GM06990 (cell line): ENCODE data around the gene SYT5.

Experiments
- DNase-seq: peaks from one replicate; pipeline ENCODE4 v3.0.0-alpha.2; 2011; ENCODE audit not compliant: insufficient read length; ENCODE audit errors: extremely low read depth
- H3K27me3 ChIP-seq: replicated peaks from 2 replicates; pipeline ENCODE4 v1.6.0; 2011; ENCODE audit warnings: low read length; ENCODE audit not compliant: control insufficient read depth, insufficient read depth
- H3K36me3 ChIP-seq: 2 replicates; pipeline ENCODE4 v1.5.1; 2011; ENCODE audit warnings: low read length; ENCODE audit not compliant: control insufficient read depth, insufficient read depth
- H3K4me3 ChIP-seq: replicated peaks from 2 replicates; pipeline ENCODE4 v1.5.1; 2011; ENCODE audit warnings: low read depth, mild to moderate bottlenecking, control low read depth, low read length
- TF ChIP-seq, protein P1 (sequence below): IDR thresholded peaks from 2 replicates; pipeline ENCODE4 v1.5.1; 2011; ENCODE audit warnings: low read length, control low read depth, mild to moderate bottlenecking, inconsistent platforms; ENCODE audit not compliant: insufficient read depth, poor library complexity, severe bottlenecking

The SYT5 gene

DNA sequence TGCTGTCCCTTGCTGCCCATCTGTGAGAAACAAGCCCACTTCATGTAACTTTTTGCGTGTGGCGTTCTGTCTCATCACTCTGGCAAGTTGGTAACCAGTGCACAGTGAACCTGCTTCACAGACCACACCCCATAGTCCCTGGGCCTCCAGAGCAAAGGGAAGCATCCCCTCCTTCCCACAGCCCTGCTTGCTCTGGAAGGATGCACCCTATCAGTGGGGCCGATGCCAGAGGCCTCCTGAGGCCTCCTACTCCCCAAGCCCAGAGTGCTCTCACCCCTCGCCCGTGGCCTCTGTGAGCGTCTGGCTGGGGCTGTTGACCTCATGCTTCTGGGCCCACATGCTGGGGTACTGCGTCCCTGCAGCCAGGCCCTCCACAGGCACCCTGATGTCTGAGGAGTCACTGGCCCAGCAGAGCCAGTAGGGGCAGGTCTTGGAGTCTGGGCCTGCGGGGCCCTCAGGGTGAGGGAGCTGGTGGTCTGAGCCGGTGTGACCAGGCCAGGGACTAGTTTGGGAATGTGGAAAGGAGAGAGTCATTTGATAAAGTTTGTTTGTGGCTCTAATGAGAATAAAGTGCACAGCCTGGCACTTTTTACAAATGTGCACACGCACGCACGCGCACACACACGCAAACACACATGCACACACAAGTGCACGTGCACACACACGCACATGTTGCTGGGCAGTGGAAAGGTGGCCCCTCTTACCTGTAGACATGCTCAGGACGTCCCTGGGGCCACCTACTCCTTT, 43.4 kb upstream of the SYT5 start:
- Histone ChIP-seq H3K36me3 (peaks cover 22% of the 10 kb centered on the region), H3K4me3 (no peak overlapping the region), H3K27me3 (no peaks in the 10 kb centered on the region)
- TF ChIP-seq, protein P1, sequence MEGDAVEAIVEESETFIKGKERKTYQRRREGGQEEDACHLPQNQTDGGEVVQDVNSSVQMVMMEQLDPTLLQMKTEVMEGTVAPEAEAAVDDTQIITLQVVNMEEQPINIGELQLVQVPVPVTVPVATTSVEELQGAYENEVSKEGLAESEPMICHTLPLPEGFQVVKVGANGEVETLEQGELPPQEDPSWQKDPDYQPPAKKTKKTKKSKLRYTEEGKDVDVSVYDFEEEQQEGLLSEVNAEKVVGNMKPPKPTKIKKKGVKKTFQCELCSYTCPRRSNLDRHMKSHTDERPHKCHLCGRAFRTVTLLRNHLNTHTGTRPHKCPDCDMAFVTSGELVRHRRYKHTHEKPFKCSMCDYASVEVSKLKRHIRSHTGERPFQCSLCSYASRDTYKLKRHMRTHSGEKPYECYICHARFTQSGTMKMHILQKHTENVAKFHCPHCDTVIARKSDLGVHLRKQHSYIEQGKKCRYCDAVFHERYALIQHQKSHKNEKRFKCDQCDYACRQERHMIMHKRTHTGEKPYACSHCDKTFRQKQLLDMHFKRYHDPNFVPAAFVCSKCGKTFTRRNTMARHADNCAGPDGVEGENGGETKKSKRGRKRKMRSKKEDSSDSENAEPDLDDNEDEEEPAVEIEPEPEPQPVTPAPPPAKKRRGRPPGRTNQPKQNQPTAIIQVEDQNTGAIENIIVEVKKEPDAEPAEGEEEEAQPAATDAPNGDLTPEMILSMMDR = no peak
- no peak for DNase-seq

DNA sequence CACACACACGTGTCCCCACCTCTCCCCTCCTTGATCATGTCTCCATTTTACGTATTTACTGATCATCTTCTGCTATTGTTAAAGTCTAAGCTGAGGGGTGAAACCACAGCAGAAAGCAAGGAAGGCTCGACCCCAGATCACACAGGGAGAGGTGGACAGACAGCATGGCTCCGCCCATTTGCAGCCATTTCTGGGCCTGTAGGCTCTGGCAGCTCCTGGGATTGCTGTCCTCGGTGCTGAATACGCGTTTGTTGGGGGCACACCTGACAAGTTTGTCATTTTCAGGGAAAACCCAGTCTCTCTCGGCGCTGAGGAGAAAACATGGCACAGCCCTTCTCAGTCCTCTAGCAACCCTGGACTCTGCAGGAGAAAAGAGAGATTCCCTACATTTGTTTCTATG, 40.4 kb upstream of the SYT5 start:
- TF ChIP-seq, protein P1 = no peak
- no peak for DNase-seq
- Histone ChIP-seq H3K27me3 (no peaks in the 10 kb centered on the region), H3K4me3 (no peak overlapping the region), H3K36me3 (peaks cover 4% of the 10 kb centered on the region)

DNA sequence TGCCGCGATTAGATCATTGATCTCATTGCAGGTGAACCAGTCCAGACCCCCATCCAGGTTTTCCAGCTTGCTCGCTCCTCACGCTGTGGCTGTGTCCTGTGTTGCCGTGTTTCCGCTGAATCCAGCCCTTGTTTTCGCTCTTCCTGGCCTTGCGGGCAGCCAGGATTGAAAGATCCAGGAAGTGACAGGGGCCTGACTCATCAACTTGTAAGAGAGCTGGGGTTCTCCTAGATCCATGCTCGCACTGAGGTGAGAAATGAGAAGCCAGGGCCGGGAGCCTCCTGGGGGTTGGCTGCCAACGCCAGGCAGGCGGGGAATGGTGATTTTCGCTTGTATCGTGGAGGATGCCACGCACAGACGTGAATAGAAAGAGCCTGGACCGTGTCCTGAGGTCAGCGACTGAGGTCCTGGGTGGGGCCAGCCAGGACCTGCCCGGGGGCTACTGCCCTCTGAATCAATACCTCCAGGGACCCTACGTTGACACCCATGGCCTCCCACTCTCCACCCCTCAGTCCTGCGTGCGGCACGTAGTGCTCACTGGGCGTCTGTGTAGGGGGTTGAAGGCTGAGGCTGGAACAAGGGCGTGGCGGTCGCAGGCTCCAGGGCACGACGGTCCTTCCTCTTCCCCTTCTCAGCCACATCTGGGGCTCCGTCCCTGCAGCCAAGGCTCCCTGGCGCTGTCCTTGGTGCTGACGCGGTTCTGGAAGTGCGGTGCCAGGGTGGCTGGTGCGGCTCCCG, 36.5 kb upstream of the SYT5 start:
- TF ChIP-seq, protein P1 = no peak
- DNase-seq = peak; percentile 43
- Histone ChIP-seq H3K27me3 (no peaks in the 10 kb centered on the region), H3K4me3 (no peak overlapping the region), H3K36me3 (no peaks in the 10 kb centered on the region)

DNA sequence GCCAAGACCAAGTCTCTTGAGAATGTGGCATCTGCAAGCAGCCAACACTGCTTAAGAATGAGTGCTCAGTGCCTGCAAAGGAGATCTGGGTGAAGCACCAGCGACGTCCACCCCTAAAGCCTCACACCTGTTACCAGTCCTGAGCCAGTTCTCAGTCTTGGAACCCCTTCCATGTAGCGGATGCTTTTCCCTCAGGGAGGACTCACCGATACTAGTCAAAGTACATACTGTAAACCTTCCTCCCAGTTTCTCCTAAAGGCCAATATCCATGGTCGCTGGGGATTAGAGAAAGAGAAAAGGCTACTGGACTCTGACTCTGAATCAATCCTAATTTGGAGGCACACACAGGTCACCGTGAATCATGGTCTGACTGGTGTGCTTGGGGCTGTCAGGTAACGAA, 33.5 kb upstream of the SYT5 start:
- Histone ChIP-seq H3K36me3 (no peaks in the 10 kb centered on the region), H3K4me3 (no peak overlapping the region), H3K27me3 (no peaks in the 10 kb centered on the region; the same call in 1 of the 2 replicates)
- TF ChIP-seq, protein P1 = no peak
- DNase-seq = no peak

DNA sequence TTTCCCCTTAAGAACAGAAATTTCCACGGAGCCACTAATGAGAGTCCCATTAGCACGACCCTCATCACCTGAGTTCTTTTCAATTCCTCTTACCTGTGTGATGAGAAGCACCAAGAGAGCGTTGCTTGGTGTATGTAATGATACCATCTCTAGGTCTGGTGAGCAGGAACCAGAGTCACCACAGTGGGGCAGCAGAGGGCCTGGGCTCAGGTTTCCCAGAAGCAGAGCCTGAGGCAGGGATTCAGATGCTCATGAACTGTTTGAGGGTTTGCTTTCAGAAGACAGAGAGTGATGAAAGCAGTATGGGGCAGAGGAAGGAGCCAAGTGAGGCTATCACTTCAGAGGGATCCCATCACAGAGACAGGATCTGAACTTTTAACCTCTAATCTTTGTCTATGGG, 32.4 kb upstream of the SYT5 start:
- Histone ChIP-seq H3K27me3 (no peaks in the 10 kb centered on the region; the same call in 1 of the 2 replicates), H3K4me3 (no peak overlapping the region), H3K36me3 (no peaks in the 10 kb centered on the region)
- DNase-seq = no peak
- TF ChIP-seq, protein P1 = peak; percentile 81
